HEK293 (cell line): ENCODE data around the gene MZB1.

Source experiments
- CTCF ChIP-seq: fragments of 450-650 bp; formaldehyde crosslinking; IDR thresholded peaks from 2 replicates; pipeline ENCODE4 v1.5.1; 2016; ENCODE audit warnings: missing biosample characterization, missing genetic modification characterization
- REST ChIP-seq: fragments of 450-650 bp; formaldehyde crosslinking; IDR thresholded peaks from 2 replicates; pipeline ENCODE4 v1.5.1; 2016; ENCODE audit warnings: missing biosample characterization, missing genetic modification characterization
- SETDB1 ChIP-seq: IDR thresholded peaks from one replicate; pipeline ENCODE4 v1.6.1; 2017; ENCODE audit warnings: mild to moderate bottlenecking, low read length, moderate library complexity, mixed read lengths; ENCODE audit not compliant: insufficient read length
- ZBTB17 ChIP-seq: fragments of 450-650 bp; formaldehyde crosslinking; IDR thresholded peaks from 2 replicates; pipeline ENCODE4 v1.5.1; 2016; ENCODE audit warnings: missing biosample characterization, missing genetic modification characterization
- ZBTB48 ChIP-seq: fragments of 450-650 bp; formaldehyde crosslinking; IDR thresholded peaks from 2 replicates; pipeline ENCODE4 v1.5.1; 2016; ENCODE audit warnings: missing biosample characterization, missing genetic modification characterization
- ZBTB49 ChIP-seq: fragments of 450-650 bp; formaldehyde crosslinking; IDR thresholded peaks from 2 replicates; pipeline ENCODE4 v1.5.1; 2016; ENCODE audit warnings: missing biosample characterization, missing genetic modification characterization, low read depth
- ZNF132 ChIP-seq: fragments of 450-650 bp; formaldehyde crosslinking; IDR thresholded peaks from 2 replicates; pipeline ENCODE4 v1.5.1; 2017; ENCODE audit warnings: missing biosample characterization, missing genetic modification characterization, borderline replicate concordance
- ZNF274 ChIP-seq, 2 experiments: fragments of 200-500 bp in 1 of 2; fragments of 450-650 bp in 1 of 2; sonication (Bioruptor generic) in 1 of 2; formaldehyde crosslinking in 1 of 2; IDR thresholded peaks; 2 replicates each; pipeline versions ENCODE4 v1.5.1 to v1.6.1; 2014 to 2016; ENCODE audit warnings: borderline replicate concordance in 1 of 2, inconsistent platforms in 1 of 2, low read length in 1 of 2, missing biosample characterization in 1 of 2, missing genetic modification characterization in 1 of 2
- ZNF391 ChIP-seq: fragments of 450-650 bp; formaldehyde crosslinking; IDR thresholded peaks from 2 replicates; pipeline ENCODE4 v1.5.1; 2016; ENCODE audit warnings: low read depth, missing biosample characterization, missing genetic modification characterization, borderline replicate concordance
- ZNF529 ChIP-seq: fragments of 450-650 bp; formaldehyde crosslinking; IDR thresholded peaks from 2 replicates; pipeline ENCODE4 v1.5.1; 2017; ENCODE audit warnings: missing genetic modification characterization, missing biosample characterization; ENCODE audit not compliant: insufficient replicate concordance
- ZNF544 ChIP-seq: fragments of 450-650 bp; formaldehyde crosslinking; IDR thresholded peaks from 2 replicates; pipeline ENCODE4 v1.5.0; 2017; ENCODE audit warnings: missing biosample characterization, missing genetic modification characterization

GRCh38 chr5:139438707-139439012 lies 48.9 kb upstream of the MZB1 start:
- TF ChIP-seq ZNF132 (tag by site-specific recombination) = no peak
- TF ChIP-seq ZNF529 (tag by site-specific recombination) = no peak
- TF ChIP-seq CTCF = no peak
- TF ChIP-seq ZBTB48 = no peak
- no peak for TF ChIP-seq ZBTB49 (tag by site-specific recombination)
- TF ChIP-seq REST (tag by site-specific recombination) = no peak
- TF ChIP-seq ZBTB17 (tag by site-specific recombination) = no peak
- TF ChIP-seq ZNF274 (IDR thresholded peaks at IDR 0.05; ENCODE audit: low read length) = no peak
- TF ChIP-seq ZNF274 (tag by site-specific recombination; IDR thresholded peaks at IDR 0.05; ENCODE audit: borderline replicate concordance) = no peak
- TF ChIP-seq ZNF544 (tag by site-specific recombination) = no peak
- TF ChIP-seq SETDB1 = no peak
- TF ChIP-seq ZNF391 (tag by site-specific recombination) = no peak
